Central memory CD4-positive, alpha-beta T cell (primary cell): Measurements from ENCODE around the gene PTPRD.

Experiments
- DNase-seq: peaks from one replicate; pipeline ENCODE4 v3.0.0; 2022

Gene PTPRD

GRCh38 chr9:8604201-8604600 is 2008.6 kb downstream of the PTPRD start:
- no peak for DNase-seq

DNA sequence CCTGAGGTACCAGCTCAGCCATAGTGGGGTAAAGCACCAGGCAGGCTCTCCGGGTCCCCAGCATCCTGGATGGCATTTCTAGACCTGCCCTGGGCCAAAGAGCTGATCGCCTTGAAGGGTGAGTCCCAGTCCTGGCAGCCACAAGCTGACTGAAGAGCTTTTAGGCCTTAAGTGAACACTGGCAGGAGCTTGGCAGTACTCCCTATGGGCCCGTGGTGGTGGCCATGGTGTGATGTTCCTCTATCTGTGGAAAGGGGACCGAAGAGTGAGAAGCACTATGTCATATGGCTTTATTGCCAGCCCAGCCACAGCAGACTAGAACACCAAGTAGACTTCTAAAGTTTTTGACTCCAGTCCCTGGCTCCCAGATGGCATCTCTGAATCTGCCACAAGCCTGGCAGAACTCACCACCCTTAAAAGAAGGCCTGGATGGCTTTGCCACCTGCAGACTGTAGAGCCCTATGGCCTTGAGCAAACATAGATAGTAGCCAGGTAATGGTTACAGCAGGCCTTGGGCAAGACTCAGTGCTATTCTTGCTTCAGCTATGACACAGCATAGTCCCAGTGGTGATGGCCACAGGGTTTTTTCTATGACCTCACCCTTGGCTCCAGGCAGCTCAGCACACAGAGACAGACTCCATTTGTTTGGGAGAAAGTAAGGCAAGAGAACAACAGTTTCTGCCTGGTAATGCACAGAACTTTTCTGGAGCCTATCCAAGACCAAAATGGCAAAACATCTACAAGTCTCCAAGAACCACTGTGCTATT is 2011.7 kb downstream of the PTPRD start:
- no peak for DNase-seq

- DNase-seq = no peak
These were observed 2012.9 kb downstream of the PTPRD start for GRCh38 chr9:8599937-8600336.

GRCh38 chr9:8589476-8589875 is 2023.3 kb downstream of the PTPRD start:
- DNase-seq = no peak

DNA sequence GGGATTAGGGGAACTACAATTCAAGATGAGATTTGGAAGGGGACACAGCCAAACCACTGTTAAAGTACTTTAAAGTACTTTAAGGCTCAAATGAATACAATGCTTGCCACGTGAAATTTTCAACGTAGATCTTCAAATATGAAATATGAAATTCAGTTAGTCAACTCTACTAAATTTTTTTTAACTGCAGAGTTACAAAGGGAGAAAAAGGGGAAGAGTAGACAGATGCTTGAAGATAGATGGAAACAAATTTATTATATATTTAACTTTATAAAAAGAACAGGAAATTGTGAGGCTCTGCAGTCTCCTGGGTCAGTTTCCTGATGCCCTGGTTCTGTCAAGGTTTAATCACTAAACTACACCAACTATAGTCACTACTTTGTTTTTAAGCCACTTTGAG is 2027.8 kb downstream of the PTPRD start:
- no peak for DNase-seq

- no peak for DNase-seq
These were observed 2033.1 kb downstream of the PTPRD start for GRCh38 chr9:8579661-8580060.

GRCh38 chr9:8576741-8577140 is 2036.1 kb downstream of the PTPRD start:
- no peak for DNase-seq

GRCh38 chr9:8574846-8575245 is 2038.0 kb downstream of the PTPRD start:
- DNase-seq = no peak

DNA sequence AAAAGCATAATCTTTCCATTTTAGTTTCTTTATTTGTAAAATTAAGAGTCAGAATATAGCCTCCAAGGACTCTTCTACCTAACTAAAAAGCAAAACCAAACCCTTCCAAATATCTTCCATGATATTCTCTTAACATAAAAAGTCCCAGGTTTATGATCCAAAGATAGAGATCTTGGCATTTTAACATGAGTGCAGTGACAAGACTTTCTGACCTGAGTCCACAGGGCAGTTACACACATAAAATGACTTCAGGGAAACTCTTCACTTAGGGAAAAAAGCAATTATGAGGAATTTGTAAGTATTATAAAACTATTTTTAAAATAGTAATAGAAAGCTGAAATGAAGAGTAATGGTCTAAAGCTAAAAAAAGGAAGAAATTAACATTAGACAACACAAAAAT is 2040.6 kb downstream of the PTPRD start:
- no peak for DNase-seq

DNA sequence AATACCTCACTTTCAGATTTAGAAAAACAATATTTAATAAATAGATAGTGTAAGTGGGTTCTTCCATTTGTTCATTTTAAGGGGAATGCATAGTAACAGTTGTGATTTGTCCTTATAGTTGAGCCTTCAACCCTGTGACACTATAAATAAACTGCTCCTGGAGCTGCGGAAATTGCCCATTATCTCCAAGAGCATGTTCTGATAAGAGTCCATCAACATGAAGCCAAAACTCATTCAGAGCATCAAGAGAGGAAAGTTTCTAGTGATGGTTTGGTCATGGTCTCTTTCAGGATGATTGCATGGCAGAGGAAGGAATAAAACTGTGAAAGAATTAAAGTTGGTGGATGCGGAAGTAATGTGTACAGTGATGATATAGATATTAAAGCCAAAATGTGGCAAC is 2041.2 kb downstream of the PTPRD start:
- no peak for DNase-seq

DNA sequence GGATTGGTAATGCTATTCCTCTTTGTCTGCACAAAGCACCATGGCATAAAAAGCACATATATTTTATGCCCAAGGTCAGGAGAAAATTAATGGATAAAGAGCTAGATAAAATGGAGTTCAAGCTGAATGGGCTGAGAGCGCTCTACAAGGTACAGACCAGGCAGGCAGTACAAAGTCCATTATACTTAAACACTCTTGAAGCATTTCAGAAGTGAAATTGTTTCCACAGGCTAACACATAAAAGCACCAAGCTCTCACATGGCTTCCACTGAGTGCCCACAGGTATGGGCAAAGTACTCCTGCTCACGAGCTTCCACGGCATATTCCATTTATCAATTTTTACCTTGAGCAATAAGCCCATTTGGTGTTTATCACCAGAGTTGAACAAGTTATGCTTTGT is 2042.0 kb downstream of the PTPRD start:
- DNase-seq = no peak

DNA sequence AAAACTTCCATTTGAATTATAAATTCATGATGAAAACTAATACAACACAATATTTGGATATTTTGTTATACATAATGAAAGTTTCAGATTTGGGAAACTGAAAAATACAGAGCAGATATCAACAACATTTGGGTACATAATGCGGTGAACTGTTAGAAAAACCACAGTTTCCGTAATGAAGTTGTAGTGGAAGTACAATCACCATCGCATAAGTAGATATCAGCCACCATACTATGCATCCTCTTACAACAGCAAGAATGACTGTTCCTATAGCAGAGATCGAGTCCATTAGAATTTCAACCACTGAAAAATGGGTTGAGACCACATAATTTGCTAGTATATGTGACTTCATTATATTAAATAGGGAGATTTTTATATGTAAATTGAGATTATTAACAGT is 2043.0 kb downstream of the PTPRD start:
- no peak for DNase-seq

DNA sequence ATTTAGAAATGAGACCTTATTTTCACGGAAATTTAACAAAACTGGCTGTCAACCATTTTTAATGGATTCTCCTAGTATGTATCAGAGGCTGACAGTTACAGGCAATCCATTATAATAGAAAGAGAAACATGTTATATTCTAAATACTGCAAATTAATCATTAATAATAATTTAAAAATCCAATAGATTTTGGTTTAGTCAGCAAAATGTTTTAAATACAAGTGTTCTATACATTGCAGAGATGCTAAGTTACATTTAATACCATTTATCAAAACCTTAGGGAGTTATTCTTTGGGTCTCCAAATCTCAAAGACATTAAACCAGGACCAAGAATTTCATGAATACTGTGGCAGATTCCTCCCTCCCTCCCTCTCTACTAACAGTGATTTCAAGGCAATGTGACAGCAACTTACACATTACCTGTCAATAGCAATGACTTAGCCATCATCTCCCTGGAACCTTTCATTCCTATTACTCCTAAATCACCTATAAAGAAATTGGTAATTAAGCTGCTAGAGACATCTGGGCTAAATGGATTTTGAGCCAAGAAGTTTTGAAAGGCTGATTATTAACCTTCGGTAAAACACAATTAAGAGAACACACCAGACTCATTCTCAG is 2044.7 kb downstream of the PTPRD start:
- DNase-seq = no peak

GRCh38 chr9:8564960-8565359 is 2047.8 kb downstream of the PTPRD start:
- no peak for DNase-seq

DNA sequence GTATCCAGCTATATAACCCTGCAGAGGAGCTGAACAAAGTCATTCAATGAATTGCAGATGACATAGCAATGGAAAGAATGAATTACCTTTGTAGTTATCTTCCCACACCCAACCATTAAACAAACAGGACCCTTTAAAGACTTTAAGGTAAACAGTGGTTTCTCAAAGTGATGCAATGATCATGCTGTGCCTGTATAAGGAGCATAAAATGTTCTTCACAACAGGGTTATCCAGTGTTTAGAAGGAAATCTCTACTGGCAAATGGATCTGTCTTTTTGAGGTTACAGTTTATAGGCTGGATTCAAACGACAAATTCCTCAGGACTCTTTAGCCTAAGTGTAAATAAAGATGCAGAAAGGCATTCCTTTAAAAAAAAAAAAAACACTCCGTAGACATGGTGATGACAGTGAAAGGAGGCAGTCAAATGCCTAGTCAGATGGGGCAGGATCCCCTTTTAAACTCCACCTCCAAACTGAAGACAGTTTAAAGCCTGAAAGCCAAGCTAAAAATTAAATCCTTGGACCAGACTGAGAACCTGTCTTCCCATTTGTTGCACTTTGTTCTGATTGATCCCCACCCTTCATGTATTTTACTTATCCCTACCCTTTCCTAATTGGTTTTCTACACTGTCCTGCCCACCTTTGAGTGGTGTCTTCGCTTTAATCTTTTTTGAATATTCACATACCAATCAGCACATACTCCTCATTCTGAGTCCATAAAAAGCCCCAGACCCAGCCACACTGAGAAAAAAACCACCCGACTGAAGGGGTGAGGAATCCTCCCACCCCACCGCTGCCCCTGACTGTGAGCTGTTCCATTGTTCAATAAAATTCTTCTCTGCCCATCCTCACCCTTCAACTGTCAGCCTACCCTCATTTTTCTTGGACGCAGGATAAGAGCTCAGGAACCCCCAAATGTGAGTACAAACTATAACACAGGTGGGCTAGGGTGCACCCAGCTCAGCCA is 2052.0 kb downstream of the PTPRD start:
- DNase-seq = no peak

GRCh38 chr9:8558176-8558575 is 2054.6 kb downstream of the PTPRD start:
- DNase-seq = no peak

GRCh38 chr9:8555762-8556500 is 2056.9 kb downstream of the PTPRD start:
- no peak for DNase-seq

DNA sequence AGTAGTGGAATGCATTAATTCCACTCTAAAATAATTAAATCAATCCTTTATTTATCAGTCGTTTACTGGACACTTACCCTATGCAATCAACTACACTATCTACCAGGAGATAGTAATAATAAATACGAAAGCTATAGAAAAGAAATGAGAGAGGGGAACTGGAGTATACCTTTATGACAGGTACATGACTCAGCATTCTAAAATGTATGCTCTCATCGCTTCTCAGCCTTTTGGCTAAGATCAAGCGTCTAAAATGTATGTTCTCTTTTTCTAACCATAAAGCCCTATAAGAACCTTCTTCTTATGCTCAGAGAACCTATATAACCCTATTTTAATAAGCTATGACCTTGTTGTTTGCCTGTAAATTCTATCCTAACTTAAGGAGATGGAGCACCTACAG is 2059.4 kb downstream of the PTPRD start:
- no peak for DNase-seq

- no peak for DNase-seq
These were observed 2060.1 kb downstream of the PTPRD start for GRCh38 chr9:8552732-8553131.

DNA sequence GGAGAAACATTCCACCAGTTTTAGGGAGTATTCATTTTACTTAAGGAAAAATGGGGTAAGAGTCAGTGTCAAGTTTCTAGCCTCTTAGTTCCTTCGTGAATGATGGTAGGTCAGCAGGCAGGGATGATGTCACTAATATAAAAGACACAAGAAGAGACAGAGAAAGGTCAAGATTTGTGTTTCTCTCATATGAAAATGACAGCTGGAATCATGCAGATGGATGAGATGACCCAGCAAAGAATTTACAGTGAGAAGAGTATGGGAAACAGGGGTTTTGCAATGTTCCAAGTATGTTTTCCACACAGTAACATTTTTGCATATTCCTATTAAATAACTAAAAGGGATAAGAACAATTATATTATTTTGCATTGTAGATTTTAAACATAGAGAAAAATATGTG is 2063.6 kb downstream of the PTPRD start:
- DNase-seq = no peak

DNA sequence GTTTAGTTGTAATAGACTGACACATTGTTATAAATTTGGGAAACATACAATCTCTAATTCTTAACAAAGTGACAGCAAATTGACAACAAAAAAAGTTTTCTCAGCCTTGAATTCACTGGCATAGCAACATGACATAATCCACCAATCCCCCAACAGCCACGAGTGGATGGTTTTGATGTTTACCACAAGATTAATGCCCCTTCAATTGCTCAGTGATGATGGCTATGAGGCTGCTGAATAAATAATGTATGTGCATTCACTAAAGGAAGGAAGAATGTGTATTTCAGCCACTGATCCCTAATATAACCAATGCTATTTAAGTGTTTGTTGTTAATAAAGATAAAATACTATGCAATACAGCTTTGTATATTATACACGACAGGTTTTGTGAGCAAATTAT is 2069.6 kb downstream of the PTPRD start:
- DNase-seq = no peak

DNA sequence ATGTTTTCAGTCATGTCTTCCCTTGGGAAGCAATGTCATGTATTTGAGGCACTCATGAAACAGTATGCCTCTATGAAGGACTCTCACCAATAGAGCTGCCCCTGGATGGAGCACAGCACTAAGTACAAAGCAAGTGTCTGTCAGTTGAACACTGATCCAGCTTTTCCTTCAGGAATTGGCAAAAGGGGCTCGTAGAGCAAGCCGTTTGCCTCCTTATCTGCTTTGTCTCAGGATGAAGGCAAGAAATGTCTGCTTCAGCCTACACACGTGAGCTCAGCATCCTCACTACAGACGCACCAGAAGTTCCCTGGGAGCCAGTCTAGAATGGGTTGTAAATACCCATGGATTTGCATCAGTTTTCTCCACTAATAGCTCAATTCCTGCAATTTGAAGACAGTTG is 2070.3 kb downstream of the PTPRD start:
- no peak for DNase-seq

- DNase-seq = no peak
These were observed 2073.1 kb downstream of the PTPRD start for GRCh38 chr9:8539681-8540197.
